ENCODE data around the gene ZNF568. TPM values are rescaled to one million over a fixed set of nuclear protein-coding genes. Genes with fewer than 3 reads are reported as not detected.

Gene ZNF568
- total and polyA plus RNA-seq, 9 of the 15 experiments (the other 6 are each of a cell fraction or from before 2014, with no cell fraction given): 0.04 to 0.36 (median 0.07) TPM; not detected in 1

DNA sequence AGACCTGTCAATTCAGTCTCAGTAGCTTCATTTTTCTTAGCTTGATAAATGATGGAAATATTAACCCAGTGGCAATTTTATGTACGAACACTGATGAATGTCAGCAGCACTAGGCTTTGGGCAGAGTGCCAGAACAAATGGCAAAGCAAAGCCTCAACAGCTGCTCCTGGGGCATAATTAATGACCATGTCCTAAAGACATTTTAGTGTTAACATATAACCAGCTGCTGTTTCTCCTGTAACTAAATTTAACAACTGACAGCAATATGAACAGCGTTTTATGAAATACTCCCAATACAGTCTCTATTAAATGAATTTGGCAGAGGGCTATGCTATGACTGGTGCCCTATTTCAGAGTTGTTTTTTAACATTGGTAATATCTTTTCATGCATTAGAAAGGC lies 47.1 kb downstream of the ZNF568 start:
- no peaks in the 10 kb centered on the region for H3K9me1 ChIP-seq (ENCODE audit: control insufficient read depth, insufficient read depth, low read length)
- no peaks in the 10 kb centered on the region for H3K27me3 ChIP-seq (ENCODE audit: control insufficient read depth in 2 of 2, insufficient read depth in 2 of 2, low read length in 2 of 2)
- H2AFZ ChIP-seq (ENCODE audit: low read depth, low read length): no peak overlapping the region
- H3K27ac ChIP-seq (ENCODE audit: extremely low read depth, low read depth, low read length): no peak overlapping the region
- BruUV-seq (replicated peaks): no TSS peak
- no peaks in the 10 kb centered on the region for H3K9me3 ChIP-seq (replicated peaks; ENCODE audit: control insufficient read depth, insufficient read depth, low read depth, low read length)
- no peak overlapping the region for H3K9ac ChIP-seq (ENCODE audit: insufficient read depth in 1 of 2, low read depth in 2 of 2, low read length in 2 of 2)
- H3K4me1 ChIP-seq (replicated peaks in 1 of 2; ENCODE audit: control insufficient read depth in 2 of 2, insufficient read depth in 2 of 2, low read length in 2 of 2): no peaks in the 10 kb centered on the region
- ATAC-seq: no peak
- H3K4me3 ChIP-seq: no peak overlapping the region
- ChIA-PET POLR2A (no interaction called here), CTCF (ENCODE audit: low intra/inter-chr PET ratio) (no interaction called here)
- no peak for FAIRE-seq
- H4K20me1 ChIP-seq (replicated peaks; ENCODE audit: control insufficient read depth, insufficient read depth, low read length): no peaks in the 10 kb centered on the region
- no peaks in the 10 kb centered on the region for H3K36me3 ChIP-seq (ENCODE audit: control insufficient read depth, insufficient read depth, low read length)
- no peaks in the 10 kb centered on the region for H3K79me2 ChIP-seq (ENCODE audit: control insufficient read depth, insufficient read depth, low read length)
- WGBS (ENCODE audit: insufficient coverage, low coverage, missing lambda C conversion rate): 0% methylated on average over 2 of the region's 2 CpGs
- no peak for DNase-seq (ENCODE audit: extremely low read depth in 1 of 4, low spot score in 3 of 4)
- H3K4me2 ChIP-seq (ENCODE audit: insufficient read depth, low read length): no peak overlapping the region
- in situ Hi-C loops (cut with MboI): no loop called here
- intact Hi-C loops (cut with micrococcal nuclease): no loop called here
- no peak for TF ChIP-seq PTBP1 (IDR thresholded peaks at IDR 0.05; ENCODE audit: low read depth, low read length)
- no peak for TF ChIP-seq GABPB2 (CRISPR knock-in tag; conservative IDR thresholded peaks at IDR 0.05)
- no peak for TF ChIP-seq ZNF263 (CRISPR knock-in tag; IDR thresholded peaks at IDR 0.05; ENCODE audit: borderline replicate concordance)
- TF ChIP-seq CEBPB (tag; IDR thresholded peaks at IDR 0.05): no peak
- TF ChIP-seq CHD7 (IDR thresholded peaks at IDR 0.05; ENCODE audit: low read depth, low read length): no peak
- no peak for TF ChIP-seq THRA (IDR thresholded peaks at IDR 0.05)
- TF ChIP-seq, protein P1, sequence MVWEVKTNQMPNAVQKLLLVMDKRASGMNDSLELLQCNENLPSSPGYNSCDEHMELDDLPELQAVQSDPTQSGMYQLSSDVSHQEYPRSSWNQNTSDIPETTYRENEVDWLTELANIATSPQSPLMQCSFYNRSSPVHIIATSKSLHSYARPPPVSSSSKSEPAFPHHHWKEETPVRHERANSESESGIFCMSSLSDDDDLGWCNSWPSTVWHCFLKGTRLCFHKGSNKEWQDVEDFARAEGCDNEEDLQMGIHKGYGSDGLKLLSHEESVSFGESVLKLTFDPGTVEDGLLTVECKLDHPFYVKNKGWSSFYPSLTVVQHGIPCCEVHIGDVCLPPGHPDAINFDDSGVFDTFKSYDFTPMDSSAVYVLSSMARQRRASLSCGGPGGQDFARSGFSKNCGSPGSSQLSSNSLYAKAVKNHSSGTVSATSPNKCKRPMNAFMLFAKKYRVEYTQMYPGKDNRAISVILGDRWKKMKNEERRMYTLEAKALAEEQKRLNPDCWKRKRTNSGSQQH (CRISPR knock-in tag; IDR thresholded peaks at IDR 0.05): no peak
- TF ChIP-seq ZNF696 (CRISPR knock-in tag; conservative IDR thresholded peaks at IDR 0.05): no peak
- no peak for TF ChIP-seq SMAD4 (CRISPR knock-in tag; conservative IDR thresholded peaks at IDR 0.05)

Measured in K562 (cell line).